ENCODE results near the gene SLC17A2.
"Not testable (repeated sequence)": the region's sequence is repeated elsewhere in the genome, so short reads cannot be mapped to it uniquely, and the experiment has no call there.

SLC17A2 gene

GRCh38 chr6:25942561-25943147 lies 12.2 kb upstream of the SLC17A2 start:
- TF ChIP-seq CTCF (IDR thresholded peaks at IDR 0.05; ENCODE audit: low read depth, low read length, missing control alignments), result peak; percentile 38
- H3K4me3 ChIP-seq (ENCODE audit: low read depth, low read length), result no peak overlapping the region
- H3K36me3 ChIP-seq (replicated peaks), result no peaks in the 10 kb centered on the region
- no peak overlapping the region for H3K27ac ChIP-seq
- H3K27me3 ChIP-seq (replicated peaks), result no peaks in the 10 kb centered on the region
- peak; percentile 24 for DNase-seq
- in situ Hi-C loops (cut with HindIII; ENCODE audit: low pct_ligation_motif_present, low sequenced_read_pairs), result no loop called here

GRCh38 chr6:25939593-25939992 lies 9.1 kb upstream of the SLC17A2 start:
- Histone ChIP-seq H3K36me3 (replicated peaks) (no peaks in the 10 kb centered on the region), H3K27me3 (replicated peaks) (no peaks in the 10 kb centered on the region), H3K4me3 (ENCODE audit: low read depth, low read length) (no peak overlapping the region), H3K27ac (no peak overlapping the region)
- DNase-seq, result no peak
- TF ChIP-seq CTCF (IDR thresholded peaks at IDR 0.05; ENCODE audit: low read depth, low read length, missing control alignments), result no peak
- in situ Hi-C loops (cut with HindIII; ENCODE audit: low pct_ligation_motif_present, low sequenced_read_pairs), result no loop called here

GRCh38 chr6:25935953-25936352 lies 5.5 kb upstream of the SLC17A2 start:
- H3K27me3 ChIP-seq (replicated peaks), result no peaks in the 10 kb centered on the region
- no peak for TF ChIP-seq CTCF (IDR thresholded peaks at IDR 0.05; ENCODE audit: low read depth, low read length, missing control alignments)
- in situ Hi-C loops (cut with HindIII; ENCODE audit: low pct_ligation_motif_present, low sequenced_read_pairs), result no loop called here

GRCh38 chr6:25934735-25935313 lies 4.3 kb upstream of the SLC17A2 start:
- H3K27ac ChIP-seq, result no peak overlapping the region
- no peak for DNase-seq
- H3K36me3 ChIP-seq (replicated peaks), result no peaks in the 10 kb centered on the region
- H3K27me3 ChIP-seq (replicated peaks), result no peaks in the 10 kb centered on the region
- TF ChIP-seq CTCF (IDR thresholded peaks at IDR 0.05; ENCODE audit: low read depth, low read length, missing control alignments), result no peak
- no peak overlapping the region for H3K4me3 ChIP-seq (ENCODE audit: low read depth, low read length)
- in situ Hi-C loops (cut with HindIII; ENCODE audit: low pct_ligation_motif_present, low sequenced_read_pairs), result no loop called here

More at GRCh38 chr6:25935953-25936352, 5.5 kb upstream of the SLC17A2 start:
- Histone ChIP-seq H3K4me3 (ENCODE audit: low read depth, low read length) (no peak overlapping the region), H3K27ac (no peak overlapping the region), H3K36me3 (replicated peaks) (no peaks in the 10 kb centered on the region)
- no peak for DNase-seq

- H3K27me3 ChIP-seq (replicated peaks), result no peaks in the 10 kb centered on the region
- DNase-seq, result no peak
- TF ChIP-seq CTCF (IDR thresholded peaks at IDR 0.05; ENCODE audit: low read depth, low read length, missing control alignments), result no peak
- H3K4me3 ChIP-seq (ENCODE audit: low read depth, low read length), result no peak overlapping the region
- H3K27ac ChIP-seq, result no peak overlapping the region
- no peaks in the 10 kb centered on the region for H3K36me3 ChIP-seq (replicated peaks)
- in situ Hi-C loops (cut with HindIII; ENCODE audit: low pct_ligation_motif_present, low sequenced_read_pairs), result no loop called here
Measured at GRCh38 chr6:25934156-25934555, 3.7 kb upstream of the SLC17A2 start.

GRCh38 chr6:25931411-25931709 lies 869 bp upstream of the SLC17A2 start:
- no peaks in the 10 kb centered on the region for H3K27me3 ChIP-seq (replicated peaks)
- in situ Hi-C loops (cut with HindIII; ENCODE audit: low pct_ligation_motif_present, low sequenced_read_pairs), result no loop called here
- no peak overlapping the region for H3K27ac ChIP-seq
- no peak overlapping the region for H3K4me3 ChIP-seq (ENCODE audit: low read depth, low read length)
- no peak for TF ChIP-seq CTCF (IDR thresholded peaks at IDR 0.05; ENCODE audit: low read depth, low read length, missing control alignments)
- DNase-seq, result no peak
- H3K36me3 ChIP-seq (replicated peaks), result no peaks in the 10 kb centered on the region

- H3K27ac ChIP-seq; H3K27me3 ChIP-seq (replicated peaks); H3K4me3 ChIP-seq (ENCODE audit: low read depth, low read length); H3K36me3 ChIP-seq (replicated peaks); DNase-seq; in situ Hi-C loops (cut with HindIII; ENCODE audit: low pct_ligation_motif_present, low sequenced_read_pairs): not testable (repeated sequence)
Measured at GRCh38 chr6:25929785-25930184, 706 bp downstream of the SLC17A2 start.

Measured in brain microvascular endothelial cell (primary cell).